Measurements from ENCODE around the gene ACVR2B.

Gene ACVR2B

GRCh38 chr3:38458796-38459498 lies 5.3 kb downstream of the ACVR2B start:
- no peak for DNase-seq (ENCODE audit: low spot score)

GRCh38 chr3:38459499-38460048 lies 5.9 kb downstream of the ACVR2B start:
- no peak for DNase-seq (ENCODE audit: low spot score)

GRCh38 chr3:38460377-38461270 lies 6.9 kb downstream of the ACVR2B start:
- DNase-seq (ENCODE audit: low spot score): no peak

- DNase-seq (ENCODE audit: low spot score): no peak
These were observed 12.0 kb downstream of the ACVR2B start for GRCh38 chr3:38465588-38466154.

- DNase-seq (ENCODE audit: low spot score): no peak
These were observed 15.1 kb downstream of the ACVR2B start for GRCh38 chr3:38468765-38469164.

- no peak for DNase-seq (ENCODE audit: low spot score)
These were observed 16.2 kb downstream of the ACVR2B start for GRCh38 chr3:38469852-38470251.

- DNase-seq (ENCODE audit: low spot score): no peak
These were observed 17.7 kb downstream of the ACVR2B start for GRCh38 chr3:38471260-38471857.

- no peak for DNase-seq (ENCODE audit: low spot score)
These were observed 18.7 kb downstream of the ACVR2B start for GRCh38 chr3:38472342-38472741.

GRCh38 chr3:38473229-38473628 lies 19.5 kb downstream of the ACVR2B start:
- no peak for DNase-seq (ENCODE audit: low spot score)

GRCh38 chr3:38474928-38475605 lies 21.4 kb downstream of the ACVR2B start:
- no peak for DNase-seq (ENCODE audit: low spot score)

GRCh38 chr3:38475716-38476115 lies 22.0 kb downstream of the ACVR2B start:
- no peak for DNase-seq (ENCODE audit: low spot score)

- no peak for DNase-seq (ENCODE audit: low spot score)
These were observed 22.6 kb downstream of the ACVR2B start for GRCh38 chr3:38476157-38476756.

GRCh38 chr3:38477057-38477820 lies 23.5 kb downstream of the ACVR2B start:
- no peak for DNase-seq (ENCODE audit: low spot score)

GRCh38 chr3:38477839-38478450 lies 24.3 kb downstream of the ACVR2B start:
- no peak for DNase-seq (ENCODE audit: low spot score)

- no peak for DNase-seq (ENCODE audit: low spot score)
These were observed 25.2 kb downstream of the ACVR2B start for GRCh38 chr3:38478901-38479300.

- DNase-seq (ENCODE audit: low spot score): peak; percentile 82
These were observed 25.9 kb downstream of the ACVR2B start for GRCh38 chr3:38479431-38480092.

GRCh38 chr3:38480093-38480445 lies 26.4 kb downstream of the ACVR2B start:
- no peak for DNase-seq (ENCODE audit: low spot score)

- DNase-seq (ENCODE audit: low spot score): no peak
These were observed 27.2 kb downstream of the ACVR2B start for GRCh38 chr3:38480930-38481329.

- DNase-seq (ENCODE audit: low spot score): no peak
These were observed 29.3 kb downstream of the ACVR2B start for GRCh38 chr3:38482951-38483350.

GRCh38 chr3:38487323-38487722 lies 33.6 kb downstream of the ACVR2B start:
- no peak for DNase-seq (ENCODE audit: low spot score)
